Stomach (tissue), 4 donors: ENCODE measurements around the gene BCAS1.

Experiments
- CTCF ChIP-seq, 7 experiments: fragments of 450-650 bp in 4 of 7; fragments of 200-600 bp in 3 of 7; sonication (generic) in 3 of 7; IDR thresholded peaks; one replicate each; pipeline ENCODE4 v1.5.1; 2016 to 2019; ENCODE audit warnings: antibody characterized with exemption in 7 of 7, control low read depth in 2 of 7, mild to moderate bottlenecking in 1 of 7
- EP300 ChIP-seq: sonication (generic); formaldehyde crosslinking; IDR thresholded peaks from one replicate; pipeline ENCODE4 v1.6.1; 2017; ENCODE audit warnings: antibody characterized with exemption
- POLR2A ChIP-seq, 4 donors: fragments of 450-650 bp; IDR thresholded peaks; one replicate each; pipeline ENCODE4 v1.6.1; 2016; ENCODE audit warnings: antibody characterized with exemption in 4 of 4, control low read depth in 2 of 4, mild to moderate bottlenecking in 1 of 4, moderate library complexity in 1 of 4
- POLR2AphosphoS5 ChIP-seq, 3 donors: sonication (generic); formaldehyde crosslinking; IDR thresholded peaks; one replicate each; pipeline ENCODE4 v1.6.1; 2016; ENCODE audit warnings: antibody characterized with exemption in 3 of 3

- TF ChIP-seq POLR2AphosphoS5 (IDR thresholded peaks at IDR 0.05) (no peak), CTCF (IDR thresholded peaks at IDR 0.05) (no peak), POLR2A (IDR thresholded peaks at IDR 0.05) (no peak), EP300 (no peak)
Measured at GRCh38 chr20:53905820-53906191, 164.6 kb downstream of the BCAS1 start.
